ENCODE measurements around the gene PLSCR4. TPM values are rescaled to one million over a fixed set of nuclear protein-coding genes. Genes with fewer than 3 reads are reported as not detected.
"Not testable (repeated sequence)": the region's sequence is repeated elsewhere in the genome, so short reads cannot be mapped to it uniquely, and the experiment has no call there.

PLSCR4 gene
- total and polyA plus RNA-seq, 7 experiments from 2014 or later: 0.42 TPM; not detected in 6

- ChIA-PET CTCF (no interaction called here), POLR2A (no interaction called here)
- no peak overlapping the region for H3K4me3 Mint-ChIP-seq
- H3K36me3 Mint-ChIP-seq: no peaks in the 10 kb centered on the region
- no peaks in the 10 kb centered on the region for H3K9me3 Mint-ChIP-seq
- Histone ChIP-seq H3K4me3 (ENCODE audit: low read length) (no peak overlapping the region), H3K27me3 (ENCODE audit: control insufficient read depth in 2 of 2, insufficient read depth in 2 of 2, low read length in 2 of 2) (no peaks in the 10 kb centered on the region), H3K4me1 (ENCODE audit: control insufficient read depth in 2 of 2, insufficient read depth in 2 of 2, low read length in 2 of 2) (no peaks in the 10 kb centered on the region), H3K36me3 (ENCODE audit: control insufficient read depth in 2 of 3, insufficient read depth in 3 of 3, low read length in 3 of 3) (no peaks in the 10 kb centered on the region), H3K27ac (ENCODE audit: low read depth, low read length) (no peak overlapping the region), H3K9me3 (ENCODE audit: control insufficient read depth in 2 of 3, low read length in 3 of 3) (no peaks in the 10 kb centered on the region)
- ATAC-seq (no peak), DNase-seq (no peak)
- intact Hi-C loops (cut with micrococcal nuclease): no loop called here
- H3K27ac Mint-ChIP-seq: no peak overlapping the region
- H3K27me3 Mint-ChIP-seq: no peaks in the 10 kb centered on the region
- H3K4me1 Mint-ChIP-seq: no peaks in the 10 kb centered on the region
Observed at GRCh38 chr3:146226881-146227280, 24.0 kb downstream of the PLSCR4 start.

DNA sequence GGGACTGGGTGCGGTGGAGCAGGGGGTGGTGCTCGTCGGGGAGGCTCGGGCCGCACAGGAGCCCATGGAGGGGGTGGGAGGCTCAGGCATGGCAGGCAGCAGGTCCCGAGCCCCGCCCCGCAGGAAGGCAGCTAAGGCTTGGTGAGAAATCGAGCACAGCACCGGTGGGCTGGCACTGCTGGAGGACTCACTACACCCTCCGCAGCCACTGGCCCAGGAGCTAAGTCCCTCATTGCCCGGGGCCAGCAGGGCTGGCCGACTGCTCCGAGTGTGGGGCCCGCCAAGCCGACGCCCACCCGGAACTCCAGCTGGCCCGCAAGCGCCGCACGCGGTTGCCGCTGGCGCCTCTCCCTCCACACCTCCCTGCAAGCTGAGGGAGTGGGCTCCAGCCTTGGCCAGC, 25.4 kb downstream of the PLSCR4 start:
- H3K4me3 ChIP-seq (ENCODE audit: low read length); H3K4me1 ChIP-seq (ENCODE audit: control insufficient read depth in 2 of 2, insufficient read depth in 2 of 2, low read length in 2 of 2); H3K4me3 Mint-ChIP-seq; H3K27ac Mint-ChIP-seq; H3K9me3 ChIP-seq (ENCODE audit: control insufficient read depth in 2 of 3, low read length in 3 of 3); ATAC-seq; H3K4me1 Mint-ChIP-seq; H3K27me3 Mint-ChIP-seq; H3K36me3 Mint-ChIP-seq; H3K36me3 ChIP-seq (ENCODE audit: control insufficient read depth in 2 of 3, insufficient read depth in 3 of 3, low read length in 3 of 3); CTCF ChIA-PET; DNase-seq; POLR2A ChIA-PET; intact Hi-C loops (cut with micrococcal nuclease); H3K9me3 Mint-ChIP-seq; H3K27me3 ChIP-seq (ENCODE audit: control insufficient read depth in 2 of 2, insufficient read depth in 2 of 2, low read length in 2 of 2); H3K27ac ChIP-seq (ENCODE audit: low read depth, low read length): not testable (repeated sequence)

GRCh38 chr3:146223401-146224373, 27.2 kb downstream of the PLSCR4 start:
- CTCF ChIA-PET: interaction anchor here (0.7 to 1.0 kb wide), 2 partner anchors 315 to 354 kb away, joined by 3 to 4 read pairs; no protein-coding TSS in a partner anchor

GRCh38 chr3:146222204-146223046, 28.5 kb downstream of the PLSCR4 start:
- DNase-seq (no peak), ATAC-seq (no peak)
- Histone ChIP-seq H3K9me3 (ENCODE audit: control insufficient read depth in 2 of 3, low read length in 3 of 3) (no peaks in the 10 kb centered on the region), H3K4me1 (ENCODE audit: control insufficient read depth in 2 of 2, insufficient read depth in 2 of 2, low read length in 2 of 2) (no peaks in the 10 kb centered on the region), H3K36me3 (ENCODE audit: control insufficient read depth in 2 of 3, insufficient read depth in 3 of 3, low read length in 3 of 3) (no peaks in the 10 kb centered on the region), H3K27me3 (ENCODE audit: control insufficient read depth in 2 of 2, insufficient read depth in 2 of 2, low read length in 2 of 2) (no peaks in the 10 kb centered on the region), H3K4me3 (ENCODE audit: low read length) (no peak overlapping the region), H3K27ac (ENCODE audit: low read depth, low read length) (no peak overlapping the region)
- no peaks in the 10 kb centered on the region for H3K4me1 Mint-ChIP-seq
- H3K36me3 Mint-ChIP-seq: no peaks in the 10 kb centered on the region
- intact Hi-C loops (cut with micrococcal nuclease): no loop called here
- no peak overlapping the region for H3K27ac Mint-ChIP-seq
- ChIA-PET CTCF (interaction anchor here (3.5 kb wide), 1 partner anchor 355 kb away, joined by 13 read pairs; no protein-coding TSS in a partner anchor), POLR2A (no interaction called here)
- H3K9me3 Mint-ChIP-seq: no peaks in the 10 kb centered on the region
- H3K4me3 Mint-ChIP-seq: no peak overlapping the region
- H3K27me3 Mint-ChIP-seq: peaks cover 0 to 7% (median 5%) of the 10 kb centered on the region in 5 donors

More at GRCh38 chr3:146223401-146224373, 27.2 kb downstream of the PLSCR4 start:
- Histone ChIP-seq H3K4me3 (ENCODE audit: low read length) (no peak overlapping the region), H3K4me1 (ENCODE audit: control insufficient read depth in 2 of 2, insufficient read depth in 2 of 2, low read length in 2 of 2) (no peaks in the 10 kb centered on the region), H3K27me3 (ENCODE audit: control insufficient read depth in 2 of 2, insufficient read depth in 2 of 2, low read length in 2 of 2) (no peaks in the 10 kb centered on the region), H3K36me3 (ENCODE audit: control insufficient read depth in 2 of 3, insufficient read depth in 3 of 3, low read length in 3 of 3) (no peaks in the 10 kb centered on the region), H3K9me3 (ENCODE audit: control insufficient read depth in 2 of 3, low read length in 3 of 3) (no peaks in the 10 kb centered on the region), H3K27ac (ENCODE audit: low read depth, low read length) (no peak overlapping the region)
- H3K27ac Mint-ChIP-seq: no peak overlapping the region
- no peaks in the 10 kb centered on the region for H3K4me1 Mint-ChIP-seq
- ATAC-seq (no peak), DNase-seq (no peak)
- H3K4me3 Mint-ChIP-seq: no peak overlapping the region
- no peaks in the 10 kb centered on the region for H3K36me3 Mint-ChIP-seq
- H3K27me3 Mint-ChIP-seq: no peaks in the 10 kb centered on the region
- intact Hi-C loops (cut with micrococcal nuclease): no loop called here
- H3K9me3 Mint-ChIP-seq: no peaks in the 10 kb centered on the region
- POLR2A ChIA-PET: no interaction called here

GRCh38 chr3:146221276-146221675, 29.6 kb downstream of the PLSCR4 start:
- H3K27me3 ChIP-seq (ENCODE audit: control insufficient read depth in 2 of 2, insufficient read depth in 2 of 2, low read length in 2 of 2): no peaks in the 10 kb centered on the region
- no peak overlapping the region for H3K27ac Mint-ChIP-seq
- ATAC-seq (no peak), DNase-seq (no peak)
- peaks cover 0 to 13% (median 6%) of the 10 kb centered on the region in 5 donors for H3K27me3 Mint-ChIP-seq
- H3K36me3 ChIP-seq (ENCODE audit: control insufficient read depth in 2 of 3, insufficient read depth in 3 of 3, low read length in 3 of 3): no peaks in the 10 kb centered on the region
- ChIA-PET CTCF (interaction anchor here (3.5 kb wide), 1 partner anchor 356 kb away, joined by 13 read pairs; no protein-coding TSS in a partner anchor), POLR2A (no interaction called here)
- H3K4me1 Mint-ChIP-seq: no peaks in the 10 kb centered on the region
- no peak overlapping the region for H3K4me3 ChIP-seq (ENCODE audit: low read length)
- H3K4me1 ChIP-seq (ENCODE audit: control insufficient read depth in 2 of 2, insufficient read depth in 2 of 2, low read length in 2 of 2): no peaks in the 10 kb centered on the region
- no peak overlapping the region for H3K27ac ChIP-seq (ENCODE audit: low read depth, low read length)
- intact Hi-C loops (cut with micrococcal nuclease): no loop called here
- no peak overlapping the region for H3K4me3 Mint-ChIP-seq
- no peaks in the 10 kb centered on the region for H3K9me3 Mint-ChIP-seq
- no peaks in the 10 kb centered on the region for H3K9me3 ChIP-seq (ENCODE audit: control insufficient read depth in 2 of 3, low read length in 3 of 3)
- H3K36me3 Mint-ChIP-seq: no peaks in the 10 kb centered on the region

DNA sequence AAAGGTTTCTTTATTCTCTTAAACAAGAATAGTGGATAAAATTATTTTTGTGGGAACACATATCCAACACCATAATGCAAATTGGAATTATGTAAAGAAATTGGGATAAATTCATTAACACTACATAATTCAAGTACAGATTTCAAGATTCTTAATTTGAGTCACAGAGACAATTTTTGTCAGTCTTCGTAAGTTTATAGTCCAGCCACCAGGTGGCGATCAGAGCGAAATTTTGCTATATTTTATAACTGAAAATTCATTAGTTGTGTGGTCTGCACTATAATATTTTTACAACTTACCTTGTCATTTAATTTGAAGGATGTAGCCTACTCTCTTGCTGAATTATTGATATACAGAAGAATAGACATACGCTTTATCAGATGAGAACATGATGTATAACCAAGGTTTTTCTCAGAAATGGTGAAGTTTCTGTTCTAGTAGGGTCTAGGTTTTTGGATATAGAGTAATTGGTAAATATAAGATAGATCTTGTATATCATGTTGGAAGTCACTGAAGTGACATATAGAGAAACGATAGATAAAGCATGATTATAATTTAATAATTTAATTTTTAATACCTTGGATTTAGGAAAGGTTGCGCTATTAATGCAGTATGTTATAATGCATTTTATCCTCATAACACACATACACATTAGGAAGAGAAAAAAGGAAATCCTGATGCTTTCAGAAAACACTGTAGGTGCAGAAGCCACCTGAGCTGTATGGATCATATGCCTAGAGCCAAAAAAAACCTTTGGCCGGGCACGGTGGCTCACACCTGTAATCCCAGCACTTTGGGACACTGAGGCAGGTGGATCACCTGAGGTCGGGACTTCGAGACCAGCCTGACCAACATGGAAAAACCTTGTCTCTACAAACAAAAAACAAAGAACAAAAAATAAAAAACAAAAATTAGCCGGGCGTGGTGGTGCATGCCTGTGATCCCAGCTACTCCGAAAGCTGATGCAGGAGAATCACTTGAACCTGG, 31.7 kb downstream of the PLSCR4 start:
- ATAC-seq (no peak), DNase-seq (peak in 7 of 9 donors; percentile 8 to 40 (median 23))
- no peaks in the 10 kb centered on the region for H3K36me3 ChIP-seq (ENCODE audit: control insufficient read depth in 2 of 3, insufficient read depth in 3 of 3, low read length in 3 of 3)
- H3K4me3 ChIP-seq (ENCODE audit: low read length): no peak overlapping the region
- POLR2A ChIA-PET: no interaction called here
- no peak overlapping the region for H3K27ac Mint-ChIP-seq
- H3K27me3 Mint-ChIP-seq: peaks cover 0 to 17% (median 12%) of the 10 kb centered on the region in 5 donors
- intact Hi-C loops (cut with micrococcal nuclease): loop anchor here (1.0 to 2.0 kb wide), 3 partner anchors 108 to 422 kb away; no protein-coding TSS in a partner anchor
- H3K4me3 Mint-ChIP-seq: no peak overlapping the region
- H3K36me3 Mint-ChIP-seq: no peaks in the 10 kb centered on the region
- no peaks in the 10 kb centered on the region for H3K4me1 ChIP-seq (ENCODE audit: control insufficient read depth in 2 of 2, insufficient read depth in 2 of 2, low read length in 2 of 2)
- H3K27me3 ChIP-seq (ENCODE audit: control insufficient read depth in 2 of 2, insufficient read depth in 2 of 2, low read length in 2 of 2): no peaks in the 10 kb centered on the region
- no peak overlapping the region for H3K27ac ChIP-seq (ENCODE audit: low read depth, low read length)
- H3K4me1 Mint-ChIP-seq: no peaks in the 10 kb centered on the region
- CTCF ChIA-PET: interaction anchor here (0.7 to 3.5 kb wide), 4 partner anchors 15 to 358 kb away, joined by 3 to 13 read pairs (median 3); no protein-coding TSS in a partner anchor
- H3K9me3 Mint-ChIP-seq: no peaks in the 10 kb centered on the region
- no peaks in the 10 kb centered on the region for H3K9me3 ChIP-seq (ENCODE audit: control insufficient read depth in 2 of 3, low read length in 3 of 3)

Measured in naive thymus-derived CD4-positive, alpha-beta T cell (primary cell).